GM20000 (cell line): ENCODE data around the gene SERGEF.

Experiments used
- DNase-seq: peaks from one replicate; pipeline ENCODE4 v3.0.0; 2012; ENCODE audit warnings: low spot score
- TF ChIP-seq, protein P1 (sequence below): IDR thresholded peaks from 2 replicates; pipeline ENCODE4 v1.5.1; 2012; ENCODE audit warnings: mild to moderate bottlenecking, control low read depth; ENCODE audit errors: extremely low read depth, missing control alignments

SERGEF gene

GRCh38 chr11:17750801-17751165 lies 262.1 kb downstream of the SERGEF start:
- TF ChIP-seq, protein P1, sequence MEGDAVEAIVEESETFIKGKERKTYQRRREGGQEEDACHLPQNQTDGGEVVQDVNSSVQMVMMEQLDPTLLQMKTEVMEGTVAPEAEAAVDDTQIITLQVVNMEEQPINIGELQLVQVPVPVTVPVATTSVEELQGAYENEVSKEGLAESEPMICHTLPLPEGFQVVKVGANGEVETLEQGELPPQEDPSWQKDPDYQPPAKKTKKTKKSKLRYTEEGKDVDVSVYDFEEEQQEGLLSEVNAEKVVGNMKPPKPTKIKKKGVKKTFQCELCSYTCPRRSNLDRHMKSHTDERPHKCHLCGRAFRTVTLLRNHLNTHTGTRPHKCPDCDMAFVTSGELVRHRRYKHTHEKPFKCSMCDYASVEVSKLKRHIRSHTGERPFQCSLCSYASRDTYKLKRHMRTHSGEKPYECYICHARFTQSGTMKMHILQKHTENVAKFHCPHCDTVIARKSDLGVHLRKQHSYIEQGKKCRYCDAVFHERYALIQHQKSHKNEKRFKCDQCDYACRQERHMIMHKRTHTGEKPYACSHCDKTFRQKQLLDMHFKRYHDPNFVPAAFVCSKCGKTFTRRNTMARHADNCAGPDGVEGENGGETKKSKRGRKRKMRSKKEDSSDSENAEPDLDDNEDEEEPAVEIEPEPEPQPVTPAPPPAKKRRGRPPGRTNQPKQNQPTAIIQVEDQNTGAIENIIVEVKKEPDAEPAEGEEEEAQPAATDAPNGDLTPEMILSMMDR = no peak
- DNase-seq = no peak

DNA sequence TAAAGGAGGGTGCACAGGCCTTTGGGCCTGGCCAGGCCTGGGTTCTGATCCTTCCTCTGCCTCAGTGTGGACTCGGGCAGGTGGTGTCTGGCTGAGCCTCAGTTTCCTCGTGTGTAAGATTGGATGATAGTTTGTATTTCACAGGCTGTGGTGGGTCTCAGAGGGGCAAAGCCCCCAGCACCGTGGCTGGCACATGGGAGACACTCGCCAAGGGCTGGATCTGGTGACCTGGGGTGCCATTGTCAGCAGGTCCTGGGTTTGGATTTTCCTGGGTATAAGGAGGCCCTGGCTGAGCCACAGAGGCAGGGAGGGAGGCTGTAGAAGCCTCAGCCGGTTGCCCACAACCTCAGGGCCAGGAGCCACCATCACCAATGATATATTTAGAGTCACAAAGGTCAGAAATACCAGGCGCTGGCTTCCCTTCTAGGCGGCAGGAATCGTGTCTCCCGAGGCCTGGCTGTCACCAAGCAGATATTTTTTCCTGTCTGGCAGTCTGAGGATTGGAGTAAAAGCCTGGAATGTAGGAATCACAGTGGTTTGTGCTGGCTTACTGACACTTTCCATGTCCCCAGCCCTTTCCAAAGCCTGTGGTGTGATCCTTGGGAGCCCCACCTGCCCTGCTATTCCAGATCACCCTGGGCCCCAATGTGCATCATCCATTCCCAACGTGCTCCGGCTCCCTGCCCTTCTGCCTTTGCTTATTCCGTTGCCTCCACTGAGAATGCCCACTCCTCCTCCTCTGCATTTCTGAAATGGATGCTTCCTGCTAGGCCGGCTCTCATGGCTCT lies 262.6 kb downstream of the SERGEF start:
- TF ChIP-seq, protein P1 = no peak
- no peak for DNase-seq

DNA sequence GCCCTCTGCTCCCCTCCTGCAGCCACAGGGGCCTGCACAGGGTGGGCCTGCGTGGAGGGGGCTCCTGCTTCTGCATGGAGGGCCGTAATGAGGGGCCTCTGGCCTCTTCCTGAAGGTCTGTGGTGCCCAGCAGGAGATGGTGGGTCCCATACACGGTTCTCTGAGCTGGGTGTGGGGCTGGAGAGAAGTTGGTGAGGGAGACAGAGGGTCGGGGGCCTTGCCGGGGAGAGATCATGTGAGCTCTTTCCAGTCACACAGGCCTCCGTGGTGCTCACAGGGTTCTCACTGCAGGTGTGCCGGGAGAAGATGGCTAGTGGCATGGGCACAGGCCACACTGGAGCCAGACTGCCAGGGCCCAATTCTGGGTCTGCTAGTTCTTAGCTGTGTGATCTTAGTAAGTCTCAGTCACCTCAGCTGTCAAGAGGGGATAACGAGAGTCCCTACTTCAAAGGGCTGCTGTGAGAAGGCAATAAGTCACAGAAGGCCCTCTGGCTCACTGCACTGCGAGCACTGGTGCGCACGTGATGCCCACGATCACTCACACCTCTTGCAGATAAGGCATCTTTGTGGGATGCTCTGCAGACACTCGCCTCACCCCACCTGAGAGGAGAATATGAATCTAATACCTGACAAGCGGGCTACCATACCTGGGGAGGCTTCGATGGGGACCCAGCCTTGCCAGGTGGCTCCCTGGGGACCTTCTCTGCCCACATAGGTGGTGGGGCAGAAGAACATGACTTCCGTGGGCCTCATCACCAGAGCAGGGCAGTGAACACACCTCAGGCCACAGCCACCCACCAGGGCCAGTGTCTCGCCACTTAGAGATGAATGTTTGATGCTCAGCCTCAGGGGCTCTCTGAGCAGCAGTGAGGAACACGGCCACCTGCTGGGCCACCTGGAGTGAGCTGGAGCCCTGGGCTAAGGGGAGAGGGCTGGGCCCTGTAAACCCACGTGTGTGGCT lies 263.8 kb downstream of the SERGEF start:
- TF ChIP-seq, protein P1 = no peak
- DNase-seq = no peak

DNA sequence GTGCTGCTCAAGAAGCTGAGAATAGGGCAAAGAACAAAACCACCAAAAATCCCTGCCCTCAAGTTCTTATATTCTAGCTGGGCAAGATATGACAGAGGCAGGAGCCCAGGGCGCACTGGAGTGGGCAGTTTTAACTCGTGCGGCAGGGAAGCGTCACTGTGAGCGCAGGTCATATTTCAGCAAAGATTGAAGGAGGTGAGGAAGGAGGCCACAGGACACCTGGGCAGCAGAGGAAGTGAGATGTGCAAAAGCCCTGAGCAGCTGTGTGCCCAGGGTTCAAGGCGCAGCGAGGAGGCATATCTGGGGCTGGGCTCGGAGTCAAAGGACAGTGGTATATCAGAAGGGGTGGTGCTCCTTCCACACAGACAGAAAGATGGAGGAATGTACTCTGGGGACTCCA lies 264.8 kb downstream of the SERGEF start:
- DNase-seq = no peak
- TF ChIP-seq, protein P1 = no peak

DNA sequence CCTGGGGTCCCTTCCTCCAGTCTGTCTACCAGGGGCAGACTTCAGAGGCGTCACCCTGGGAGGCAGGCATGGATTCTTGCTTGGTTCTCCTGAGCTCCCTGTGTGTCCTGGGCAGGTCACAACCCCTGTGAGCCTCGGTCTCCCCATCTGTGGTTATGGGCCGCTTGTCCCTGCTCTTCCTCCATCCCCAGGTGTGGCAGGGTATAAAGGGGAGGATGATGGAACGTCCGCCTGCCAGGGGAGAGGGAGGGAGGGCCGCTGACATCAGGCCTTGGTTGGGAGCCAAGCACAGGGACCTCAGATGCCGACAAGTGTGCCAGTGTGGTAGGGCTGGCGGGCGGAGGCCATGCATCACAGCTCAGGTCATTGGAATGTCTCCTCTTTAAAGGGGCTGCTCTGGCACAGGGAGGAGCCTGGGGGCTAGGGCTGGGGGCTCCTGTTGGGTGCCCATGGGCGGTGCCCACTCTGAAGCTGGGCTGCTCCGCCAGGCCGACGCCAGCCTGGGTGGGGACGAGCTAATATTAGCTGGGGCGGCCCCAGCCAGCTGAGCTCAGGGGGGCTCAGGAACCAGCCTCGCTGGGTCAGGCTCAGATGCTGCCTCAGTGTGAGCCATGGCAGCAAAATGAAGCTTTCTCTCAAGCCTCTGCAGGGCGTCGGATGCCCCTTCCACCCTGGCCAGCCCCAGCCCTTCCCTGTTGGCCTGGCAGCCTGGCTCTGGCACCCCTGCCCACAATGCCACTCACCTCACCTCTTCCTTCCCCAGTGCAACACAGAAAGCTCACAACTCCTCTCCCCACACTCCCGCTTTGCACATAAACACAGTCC lies 265.5 kb downstream of the SERGEF start:
- TF ChIP-seq, protein P1 = no peak
- no peak for DNase-seq

GRCh38 chr11:17746096-17746495 lies 266.8 kb downstream of the SERGEF start:
- TF ChIP-seq, protein P1 = no peak
- DNase-seq = no peak
